GM23338 (cell line): ENCODE data around the gene PIK3CG. TPM values are rescaled to one million over a fixed set of nuclear protein-coding genes. Genes with fewer than 3 reads are reported as not detected.

ENCODE experiments used
- ATAC-seq: fragments of 200-7000 bp; cut with Tn5 transposase; 3 replicates; pipeline ENCODE4 v1.9.1; 2020
- DNase-seq: peaks from one replicate; pipeline ENCODE4 v3.0.0-alpha.2; 2015; ENCODE audit warnings: low spot score
- H2AFZ ChIP-seq: fragments of 200-600 bp; sonication (generic); 2 replicates; pipeline ENCODE4 v1.8.0; 2016; ENCODE audit warnings: antibody characterized with exemption, mild to moderate bottlenecking, moderate library complexity
- H3F3A ChIP-seq: fragments of 200-600 bp; sonication (generic); replicated peaks from 2 replicates; pipeline ENCODE4 v1.8.0; 2017; ENCODE audit warnings: antibody characterized with exemption, mixed run types, low read depth
- H3K27ac ChIP-seq: fragments of 200-600 bp; sonication (generic); 2 replicates; pipeline ENCODE4 v1.6.1; 2016; ENCODE audit warnings: low read depth
- H3K27me3 ChIP-seq: fragments of 200-600 bp; sonication (generic); 2 replicates; pipeline ENCODE4 v1.8.0; 2016; ENCODE audit warnings: mild to moderate bottlenecking, mixed run types, moderate library complexity; ENCODE audit not compliant: insufficient read depth
- H3K36me3 ChIP-seq: fragments of 200-600 bp; sonication (generic); 2 replicates; pipeline ENCODE4 v1.8.0; 2016; ENCODE audit warnings: mild to moderate bottlenecking; ENCODE audit not compliant: insufficient read depth
- H3K4me1 ChIP-seq: fragments of 200-600 bp; sonication (generic); 2 replicates; pipeline ENCODE4 v1.8.0; 2016; ENCODE audit warnings: mild to moderate bottlenecking, moderate library complexity; ENCODE audit not compliant: insufficient read depth
- H3K4me2 ChIP-seq: fragments of 200-600 bp; sonication (generic); 2 replicates; pipeline ENCODE4 v1.7.1; 2017; ENCODE audit warnings: mixed run types
- H3K4me3 ChIP-seq: fragments of 200-600 bp; sonication (generic); 2 replicates; pipeline ENCODE4 v1.6.1; 2016; ENCODE audit warnings: mixed run types
- H3K79me2 ChIP-seq: fragments of 200-600 bp; sonication (generic); replicated peaks from 2 replicates; pipeline ENCODE4 v1.8.0; 2017; ENCODE audit warnings: mild to moderate bottlenecking; ENCODE audit not compliant: insufficient read depth
- H3K9me2 ChIP-seq: fragments of 200-600 bp; sonication (generic); 2 replicates; pipeline ENCODE4 v1.8.0; 2017; ENCODE audit not compliant: insufficient read depth
- H4K20me1 ChIP-seq: fragments of 200-600 bp; sonication (generic); replicated peaks from 2 replicates; pipeline ENCODE4 v1.8.0; 2017; ENCODE audit warnings: mild to moderate bottlenecking; ENCODE audit not compliant: insufficient read depth
- H3K27ac Mint-ChIP-seq: 2 replicates; pipeline ENCODE4 v1.8.0; 2020; ENCODE audit warnings: inconsistent platforms, mild to moderate bottlenecking, moderate library complexity, mixed read lengths
- H3K27me3 Mint-ChIP-seq: 3 replicates; pipeline ENCODE4 v1.8.0; 2022; ENCODE audit warnings: low read depth, mild to moderate bottlenecking, moderate library complexity, mixed read lengths, inconsistent platforms; ENCODE audit not compliant: insufficient read depth, poor library complexity
- H3K36me3 Mint-ChIP-seq: 3 replicates; pipeline ENCODE4 v1.8.0; 2021; ENCODE audit warnings: low read depth, mild to moderate bottlenecking, inconsistent platforms, moderate library complexity, mixed read lengths
- H3K4me1 Mint-ChIP-seq: 3 replicates; pipeline ENCODE4 v1.8.0; 2020; ENCODE audit warnings: mild to moderate bottlenecking, inconsistent platforms, mixed read lengths
- H3K4me3 Mint-ChIP-seq: 3 replicates; pipeline ENCODE4 v1.8.0; 2021; ENCODE audit warnings: moderate library complexity, mild to moderate bottlenecking, inconsistent platforms, mixed read lengths
- H3K9me3 Mint-ChIP-seq: 3 replicates; pipeline ENCODE4 v1.8.0; 2020; ENCODE audit warnings: moderate library complexity, mild to moderate bottlenecking, inconsistent platforms, mixed read lengths
- CTCF ChIP-seq, 2 experiments: fragments of 200-600 bp in 1 of 2; sonication (generic) in 1 of 2; conservative IDR thresholded peaks; 2 replicates each; pipeline versions ENCODE4 v1.5.1 to v1.6.1; 2016 to 2017; ENCODE audit warnings: antibody characterized with exemption in 2 of 2, low read depth in 2 of 2, mild to moderate bottlenecking in 2 of 2, moderate library complexity in 1 of 2
- EZH2 ChIP-seq: fragments of 200-600 bp; sonication (generic); IDR thresholded peaks from one replicate; pipeline ENCODE4 v1.8.0; 2017; ENCODE audit warnings: antibody characterized with exemption, mild to moderate bottlenecking, low read depth; ENCODE audit not compliant: unreplicated experiment
- EZH2phosphoT487 ChIP-seq: fragments of 200-600 bp; sonication (generic); IDR thresholded peaks from one replicate; pipeline ENCODE4 v1.8.1; 2018; ENCODE audit warnings: antibody characterized with exemption; ENCODE audit not compliant: unreplicated experiment
- JUNB ChIP-seq: IDR thresholded peaks from one replicate; pipeline ENCODE4 v1.6.1; 2016; ENCODE audit warnings: antibody characterized with exemption; ENCODE audit not compliant: unreplicated experiment
- NANOG ChIP-seq: IDR thresholded peaks from 2 replicates; pipeline ENCODE4 v1.6.1; 2016; ENCODE audit warnings: antibody characterized with exemption, borderline replicate concordance
- POLR2AphosphoS5 ChIP-seq: IDR thresholded peaks from 2 replicates; pipeline ENCODE4 v1.6.1; 2016; ENCODE audit warnings: antibody characterized with exemption, low read depth
- REST ChIP-seq: IDR thresholded peaks from one replicate; pipeline ENCODE4 v1.6.1; 2018; ENCODE audit warnings: antibody characterized with exemption; ENCODE audit not compliant: unreplicated experiment
- STAT1 ChIP-seq: IDR thresholded peaks from one replicate; pipeline ENCODE4 v1.6.1; 2016; ENCODE audit warnings: antibody characterized with exemption; ENCODE audit not compliant: unreplicated experiment
- ZNF114 ChIP-seq: fragments of 250-450 bp; sonication (Bioruptor Pico); IDR thresholded peaks from 2 replicates; pipeline ENCODE4 v1.5.0; 2020; ENCODE audit warnings: mild to moderate bottlenecking, moderate library complexity
- ZNF462 ChIP-seq: fragments of 250-450 bp; sonication (Bioruptor Pico); IDR thresholded peaks from 2 replicates; pipeline ENCODE4 v1.5.0; 2020; ENCODE audit warnings: mild to moderate bottlenecking, moderate library complexity
- polyA plus RNA-seq: library from polyadenylated mRNA; unstranded; fragments of >200 nt; fragmentation: Nextera tagmentation; extraction: Ambion mirVana; gene quantifications from 2 replicates; pipeline ENCODE4 v1.2.1, GENCODE V29; 2016
- total RNA-seq: library from RNA; depleted of rRNA; stranded (reverse); fragments of >200 nt; shearing (Covaris generic); gene quantifications from 2 replicates; pipeline ENCODE4 v1.2.3, GENCODE V29; 2014

PIK3CG gene
- total and polyA plus RNA-seq, 2 experiments from 2014 or later, result not detected

GRCh38 chr7:106883456-106884026, 18.5 kb downstream of the PIK3CG start (continued):
- TF ChIP-seq ZNF462 (CRISPR knock-in tag) (no peak), EZH2 (no peak), JUNB (no peak), ZNF114 (CRISPR knock-in tag) (no peak), NANOG (no peak), POLR2AphosphoS5 (no peak), EZH2phosphoT487 (no peak)

GRCh38 chr7:106885652-106886051, 20.6 kb downstream of the PIK3CG start:
- ATAC-seq (no peak), DNase-seq (no peak)
- peaks cover 2% of the 10 kb centered on the region for H3K27me3 Mint-ChIP-seq
- H2AFZ ChIP-seq, result no peak overlapping the region
- H3F3A ChIP-seq, result no peaks in the 10 kb centered on the region
- no peak overlapping the region for H3K27ac Mint-ChIP-seq
- H3K79me2 ChIP-seq, result no peaks in the 10 kb centered on the region
- no peak overlapping the region for H3K27ac ChIP-seq
- no peak overlapping the region for H3K4me2 ChIP-seq
- no peak overlapping the region for H3K4me3 ChIP-seq
- no peaks in the 10 kb centered on the region for H4K20me1 ChIP-seq
- H3K4me3 Mint-ChIP-seq, result no peak overlapping the region
- H3K36me3 ChIP-seq, result no peaks in the 10 kb centered on the region
- no peaks in the 10 kb centered on the region for H3K4me1 Mint-ChIP-seq
- no peaks in the 10 kb centered on the region for H3K9me2 ChIP-seq
- H3K4me1 ChIP-seq, result no peaks in the 10 kb centered on the region; the same call in 1 of the 2 replicates
- H3K27me3 ChIP-seq, result no peaks in the 10 kb centered on the region
- H3K9me3 Mint-ChIP-seq, result peaks cover 9% of the 10 kb centered on the region; the same call in 2 of the 3 replicates
- peaks cover 5% of the 10 kb centered on the region; the same call in 2 of the 3 replicates for H3K36me3 Mint-ChIP-seq
- TF ChIP-seq REST, result no peak
- no peak for TF ChIP-seq POLR2AphosphoS5
- no peak for TF ChIP-seq ZNF114 (CRISPR knock-in tag)
- TF ChIP-seq CTCF (conservative IDR thresholded peaks at IDR 0.05; ENCODE audit: low read depth in 2 of 2), result no peak
- TF ChIP-seq EZH2phosphoT487, result no peak
- no peak for TF ChIP-seq NANOG
- no peak for TF ChIP-seq JUNB
- TF ChIP-seq EZH2, result no peak
- no peak for TF ChIP-seq STAT1
